GM10248 (cell line): ENCODE data around the gene CACNA2D2.
A peak's percentile ranks its signal among the peaks of the same experiment; 100 is the strongest.

ENCODE experiments used
- CTCF ChIA-PET: fragments of 300-600 bp; sonication (Branson Sonifier 250); formaldehyde crosslinking; extraction: SDS; loops from one replicate; lab custom pipeline; 2021; ENCODE audit warnings: antibody characterized with exemption; lab: Yijun Ruan, JAX
- POLR2A ChIA-PET: fragments of 350-650 bp; sonication (Branson Sonifier 250); formaldehyde crosslinking; extraction: SDS; loops from one replicate; lab custom pipeline; 2020; ENCODE audit warnings: antibody characterized with exemption; lab: Yijun Ruan, JAX
- DNase-seq: peaks from one replicate; pipeline ENCODE4 v3.0.0; 2012; ENCODE audit errors: extremely low spot score
- TF ChIP-seq, protein P1 (sequence below): IDR thresholded peaks from 2 replicates; pipeline ENCODE4 v1.5.1; 2012; ENCODE audit warnings: mild to moderate bottlenecking, low read depth; ENCODE audit errors: extremely low read depth, missing control alignments, control extremely low read depth

The CACNA2D2 gene

GRCh38 chr3:50347187-50347813, 156.1 kb downstream of the CACNA2D2 start:
- TF ChIP-seq, protein P1, sequence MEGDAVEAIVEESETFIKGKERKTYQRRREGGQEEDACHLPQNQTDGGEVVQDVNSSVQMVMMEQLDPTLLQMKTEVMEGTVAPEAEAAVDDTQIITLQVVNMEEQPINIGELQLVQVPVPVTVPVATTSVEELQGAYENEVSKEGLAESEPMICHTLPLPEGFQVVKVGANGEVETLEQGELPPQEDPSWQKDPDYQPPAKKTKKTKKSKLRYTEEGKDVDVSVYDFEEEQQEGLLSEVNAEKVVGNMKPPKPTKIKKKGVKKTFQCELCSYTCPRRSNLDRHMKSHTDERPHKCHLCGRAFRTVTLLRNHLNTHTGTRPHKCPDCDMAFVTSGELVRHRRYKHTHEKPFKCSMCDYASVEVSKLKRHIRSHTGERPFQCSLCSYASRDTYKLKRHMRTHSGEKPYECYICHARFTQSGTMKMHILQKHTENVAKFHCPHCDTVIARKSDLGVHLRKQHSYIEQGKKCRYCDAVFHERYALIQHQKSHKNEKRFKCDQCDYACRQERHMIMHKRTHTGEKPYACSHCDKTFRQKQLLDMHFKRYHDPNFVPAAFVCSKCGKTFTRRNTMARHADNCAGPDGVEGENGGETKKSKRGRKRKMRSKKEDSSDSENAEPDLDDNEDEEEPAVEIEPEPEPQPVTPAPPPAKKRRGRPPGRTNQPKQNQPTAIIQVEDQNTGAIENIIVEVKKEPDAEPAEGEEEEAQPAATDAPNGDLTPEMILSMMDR = peak; percentile 56
- ChIA-PET POLR2A (interaction anchor here (0.6 to 1.2 kb wide), 2 partner anchors 10 to 221 kb away, joined by 4 to 5 read pairs; no protein-coding TSS in a partner anchor), CTCF (interaction anchor here (1.0 to 8.4 kb wide), 15 partner anchors 9 to 266 kb away, joined by 3 to 70 read pairs (median 5); partner anchors contain the start of genes CISH, HYAL3, NAA80 and RASSF1)
- DNase-seq = peak; percentile 63

DNA sequence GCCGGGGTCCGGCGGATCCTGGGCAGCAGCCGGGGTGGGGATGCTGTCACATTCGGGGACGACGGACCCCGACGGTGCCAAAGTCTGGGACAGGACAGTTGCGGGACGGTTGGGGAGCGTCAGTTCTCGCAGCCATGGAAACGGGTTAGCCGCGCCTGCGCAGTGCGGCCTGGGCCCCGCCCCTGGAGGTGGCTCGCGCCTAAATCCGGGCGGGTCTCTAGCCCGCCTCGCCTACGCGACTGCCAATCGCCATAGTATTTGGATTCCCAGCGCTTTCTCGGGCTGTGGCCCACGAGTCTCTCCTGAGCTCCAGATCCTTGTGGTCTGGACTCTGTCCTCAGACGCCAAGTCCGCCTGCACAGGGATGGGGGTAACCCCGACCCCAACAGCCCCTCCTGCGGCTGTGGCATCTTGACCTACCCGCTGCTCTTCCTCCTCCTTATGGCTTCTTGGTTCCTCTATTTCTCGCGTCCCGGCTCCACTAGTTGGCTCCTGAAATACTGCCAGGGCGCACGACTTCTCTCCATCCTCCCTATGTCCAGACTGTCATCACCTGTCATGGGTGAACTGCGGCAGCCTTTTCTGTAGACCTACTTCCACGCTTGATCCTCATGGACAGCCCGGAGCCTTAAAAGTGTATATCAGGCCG, 157.7 kb downstream of the CACNA2D2 start, which contains the start of gene ZMYND10:
Gene ZMYND10 (minus strand): TSS at position 147 of the 649 bp plus-strand sequence. CDS start 153 bp downstream, outside the sequence.
- TF ChIP-seq, protein P1 = no peak
- peak; percentile 85 for DNase-seq
- POLR2A ChIA-PET = no interaction called here
- CTCF ChIA-PET = interaction anchor here (0.9 to 8.4 kb wide), 3 partner anchors 9 to 197 kb away, joined by 3 to 70 read pairs (median 6); no protein-coding TSS in a partner anchor

- TF ChIP-seq, protein P1 = no peak
- CTCF ChIA-PET = interaction anchor here (0.9 to 8.4 kb wide), 5 partner anchors 10 to 204 kb away, joined by 3 to 70 read pairs (median 6); no protein-coding TSS in a partner anchor
- no peak for DNase-seq
- POLR2A ChIA-PET = no interaction called here
These were observed 158.4 kb downstream of the CACNA2D2 start for GRCh38 chr3:50345008-50345407.

- no peak for DNase-seq
- TF ChIP-seq, protein P1 = no peak
- ChIA-PET CTCF (interaction anchor here (1.3 to 8.4 kb wide), 6 partner anchors 10 to 206 kb away, joined by 3 to 70 read pairs (median 4); partner anchors contain the start of gene HYAL2), POLR2A (no interaction called here)
These were observed 160.4 kb downstream of the CACNA2D2 start for GRCh38 chr3:50342813-50343633.

DNA sequence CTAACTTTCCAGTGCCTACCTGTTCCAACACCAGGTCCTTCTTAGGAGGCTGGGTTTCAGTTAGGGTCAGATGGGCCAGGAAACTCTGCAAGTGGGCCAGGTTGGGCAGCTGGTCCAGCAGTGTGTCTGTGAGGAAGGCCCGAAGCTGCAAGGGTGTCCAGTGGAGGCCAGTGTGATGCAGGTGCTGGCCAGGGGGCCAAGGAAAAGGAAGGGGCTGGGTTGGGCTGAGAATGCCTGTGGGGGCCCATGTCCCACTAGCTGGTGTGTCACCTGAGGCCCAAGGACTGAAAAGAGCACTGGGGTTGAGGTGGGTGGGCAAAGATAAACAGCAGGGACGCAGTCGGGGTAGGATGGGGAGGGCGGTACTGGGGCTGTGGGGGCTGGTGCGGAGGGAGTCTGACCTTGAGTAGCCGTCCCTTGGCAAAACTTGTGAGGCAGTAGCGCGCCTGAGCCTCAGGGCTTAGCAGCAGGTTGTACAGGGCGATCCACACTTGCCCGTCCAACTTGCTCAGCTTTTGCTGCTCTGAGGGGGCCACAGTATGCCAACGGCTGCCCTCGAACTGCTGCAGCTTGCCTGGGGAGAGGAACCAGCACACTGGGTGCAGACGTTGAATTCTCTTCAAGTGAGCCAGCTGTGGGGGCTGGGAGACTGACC, 161.3 kb downstream of the CACNA2D2 start:
- ChIA-PET CTCF (interaction anchor here (1.3 to 6.6 kb wide), 3 partner anchors 7 to 19 kb away, joined by 3 to 55 read pairs (median 3); partner anchors contain the start of genes CYB561D2, HYAL2 and NPRL2), POLR2A (no interaction called here)
- TF ChIP-seq, protein P1 = no peak
- DNase-seq = no peak

GRCh38 chr3:50341537-50341936, 161.9 kb downstream of the CACNA2D2 start:
- CTCF ChIA-PET = interaction anchor here (1.5 to 6.6 kb wide), 2 partner anchors 8 to 201 kb away, joined by 8 to 55 read pairs; partner anchors contain the start of genes CYB561D2 and NPRL2
- no peak for DNase-seq
- POLR2A ChIA-PET = no interaction called here
- TF ChIP-seq, protein P1 = no peak
